ENCODE data around the gene AGFG2.
A peak's percentile ranks its signal among the peaks of the same experiment; 100 is the strongest.
"Not testable (repeated sequence)": the region's sequence is repeated elsewhere in the genome, so short reads cannot be mapped to it uniquely, and the experiment has no call there.

AGFG2 gene

DNA sequence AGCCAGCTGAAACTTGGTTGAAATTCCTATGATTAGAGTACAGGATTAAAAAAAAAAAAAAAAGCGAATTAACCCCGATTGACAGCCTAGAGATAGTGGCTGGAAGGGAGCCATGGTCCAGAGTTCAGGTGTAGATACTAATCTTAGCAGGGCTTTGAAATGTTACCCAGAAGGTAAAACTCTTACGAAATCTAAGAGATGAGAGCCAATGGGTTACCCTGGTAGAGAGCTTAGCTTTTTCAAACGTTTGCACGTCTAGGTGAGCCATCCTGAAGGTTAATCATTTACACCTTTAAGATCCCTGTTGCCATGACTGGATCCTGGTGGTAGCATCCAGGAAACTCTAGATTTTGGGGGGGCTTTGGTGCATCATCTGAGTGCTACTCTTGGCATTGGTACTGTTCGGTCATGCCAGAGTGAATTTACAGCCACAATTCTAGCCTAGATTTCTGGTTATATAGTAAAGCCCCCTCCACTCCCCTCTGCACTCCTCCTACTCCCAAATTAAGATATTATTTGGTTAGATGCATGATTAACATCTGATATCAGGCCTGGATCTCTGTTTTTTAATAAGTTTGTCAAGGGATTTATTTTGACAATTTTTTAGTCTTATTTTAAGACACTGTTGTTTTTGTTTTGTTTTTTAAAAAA, 1.2 kb downstream of the AGFG2 start:
- TF ChIP-seq, protein P1, sequence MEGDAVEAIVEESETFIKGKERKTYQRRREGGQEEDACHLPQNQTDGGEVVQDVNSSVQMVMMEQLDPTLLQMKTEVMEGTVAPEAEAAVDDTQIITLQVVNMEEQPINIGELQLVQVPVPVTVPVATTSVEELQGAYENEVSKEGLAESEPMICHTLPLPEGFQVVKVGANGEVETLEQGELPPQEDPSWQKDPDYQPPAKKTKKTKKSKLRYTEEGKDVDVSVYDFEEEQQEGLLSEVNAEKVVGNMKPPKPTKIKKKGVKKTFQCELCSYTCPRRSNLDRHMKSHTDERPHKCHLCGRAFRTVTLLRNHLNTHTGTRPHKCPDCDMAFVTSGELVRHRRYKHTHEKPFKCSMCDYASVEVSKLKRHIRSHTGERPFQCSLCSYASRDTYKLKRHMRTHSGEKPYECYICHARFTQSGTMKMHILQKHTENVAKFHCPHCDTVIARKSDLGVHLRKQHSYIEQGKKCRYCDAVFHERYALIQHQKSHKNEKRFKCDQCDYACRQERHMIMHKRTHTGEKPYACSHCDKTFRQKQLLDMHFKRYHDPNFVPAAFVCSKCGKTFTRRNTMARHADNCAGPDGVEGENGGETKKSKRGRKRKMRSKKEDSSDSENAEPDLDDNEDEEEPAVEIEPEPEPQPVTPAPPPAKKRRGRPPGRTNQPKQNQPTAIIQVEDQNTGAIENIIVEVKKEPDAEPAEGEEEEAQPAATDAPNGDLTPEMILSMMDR (IDR thresholded peaks at IDR 0.05; ENCODE audit: poor library complexity, severe bottlenecking) = no peak
- Histone ChIP-seq H3K27me3 (ENCODE audit: insufficient read depth, poor library complexity, severe bottlenecking) (no peaks in the 10 kb centered on the region), H3K4me3 (ENCODE audit: severe bottlenecking) (peak overlapping the region; percentile 82), H3K36me3 (ENCODE audit: low read depth) (no peaks in the 10 kb centered on the region), H3K27ac (ENCODE audit: poor library complexity, severe bottlenecking) (peak overlapping the region; percentile 22), H3K4me1 (ENCODE audit: insufficient read depth, poor library complexity, severe bottlenecking) (peaks cover 23% of the 10 kb centered on the region), H3K9me3 (ENCODE audit: severe bottlenecking) (no peaks in the 10 kb centered on the region)
- no peak for DNase-seq (ENCODE audit: low spot score)
- no peak for ATAC-seq (ENCODE audit: low read depth)

DNA sequence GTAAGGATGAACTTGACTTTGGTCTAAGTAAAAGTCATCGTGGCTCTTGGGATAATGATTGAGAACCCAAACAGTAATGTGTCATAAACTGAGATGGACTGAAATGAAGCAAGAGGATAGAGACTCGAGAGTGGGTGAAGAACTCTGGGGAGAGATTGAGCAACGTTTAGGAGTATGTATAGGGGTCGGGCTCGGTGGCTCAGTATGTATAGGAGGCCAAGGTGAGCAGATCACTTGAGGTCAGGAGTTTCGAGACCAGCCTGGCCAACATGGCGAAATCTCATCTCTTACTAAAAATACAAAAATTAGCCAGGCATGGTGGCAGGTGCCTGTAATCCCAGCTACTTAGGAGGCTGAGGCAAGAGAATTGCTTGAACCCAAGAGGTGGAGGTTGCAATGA, 2.3 kb downstream of the AGFG2 start:
- H3K9me3 ChIP-seq (ENCODE audit: severe bottlenecking); ATAC-seq (ENCODE audit: low read depth); H3K4me3 ChIP-seq (ENCODE audit: severe bottlenecking); H3K36me3 ChIP-seq (ENCODE audit: low read depth); DNase-seq (ENCODE audit: low spot score); H3K27me3 ChIP-seq (ENCODE audit: insufficient read depth, poor library complexity, severe bottlenecking); H3K27ac ChIP-seq (ENCODE audit: poor library complexity, severe bottlenecking): not testable (repeated sequence)
- H3K4me1 ChIP-seq (ENCODE audit: insufficient read depth, poor library complexity, severe bottlenecking) = peaks cover 32% of the 10 kb centered on the region

DNA sequence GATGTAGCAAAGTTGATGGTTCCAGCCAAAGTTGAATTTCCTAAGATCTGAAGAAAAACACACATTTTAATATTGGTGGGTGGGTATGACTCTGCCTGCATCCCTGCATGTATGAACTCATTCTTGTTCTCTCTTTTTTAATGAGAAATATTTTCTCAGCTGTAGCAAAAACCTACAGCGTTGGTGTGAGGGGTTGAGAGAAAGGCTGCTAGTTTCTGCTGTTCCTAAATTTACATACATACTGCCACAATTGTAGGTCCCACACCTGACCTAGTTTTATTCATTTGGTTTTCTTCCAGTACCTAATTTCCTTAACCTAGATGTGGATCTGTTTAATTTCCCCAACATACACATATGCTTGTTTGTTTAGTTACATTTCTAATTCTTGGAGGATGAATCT, 4.6 kb downstream of the AGFG2 start:
- no peak overlapping the region for H3K4me3 ChIP-seq (ENCODE audit: severe bottlenecking)
- H3K27me3 ChIP-seq (ENCODE audit: insufficient read depth, poor library complexity, severe bottlenecking) = no peaks in the 10 kb centered on the region
- peak overlapping the region; percentile 98 for H3K27ac ChIP-seq (ENCODE audit: poor library complexity, severe bottlenecking)
- TF ChIP-seq, protein P1 (IDR thresholded peaks at IDR 0.05; ENCODE audit: poor library complexity, severe bottlenecking) = no peak
- H3K4me1 ChIP-seq (ENCODE audit: insufficient read depth, poor library complexity, severe bottlenecking) = peaks cover 45% of the 10 kb centered on the region
- DNase-seq (ENCODE audit: low spot score) (no peak), ATAC-seq (ENCODE audit: low read depth) (no peak)
- H3K9me3 ChIP-seq (ENCODE audit: severe bottlenecking) = no peaks in the 10 kb centered on the region
- peaks cover 1% of the 10 kb centered on the region for H3K36me3 ChIP-seq (ENCODE audit: low read depth)

DNA sequence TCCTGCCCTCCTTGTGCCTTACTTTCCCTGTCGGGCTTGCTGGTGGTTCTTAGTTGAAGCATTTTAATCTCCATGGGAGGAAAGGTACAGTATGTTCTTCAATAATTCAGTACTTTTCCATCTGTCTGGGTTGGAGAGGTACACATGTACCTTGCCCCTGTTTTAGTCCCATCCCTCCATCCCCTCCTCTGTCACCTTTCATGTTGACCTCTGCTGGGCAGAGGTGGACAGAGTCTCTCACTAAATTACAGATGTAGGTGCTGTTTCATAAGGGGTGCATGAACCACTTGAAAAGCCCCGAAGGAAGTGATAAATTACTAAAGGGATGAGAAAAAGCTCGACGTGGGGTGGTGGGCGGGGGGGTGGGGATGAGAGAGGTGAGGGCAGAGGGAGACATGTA, 5.4 kb downstream of the AGFG2 start:
- ATAC-seq (ENCODE audit: low read depth) = no peak
- no peaks in the 10 kb centered on the region for H3K9me3 ChIP-seq (ENCODE audit: severe bottlenecking)
- TF ChIP-seq, protein P1 (IDR thresholded peaks at IDR 0.05; ENCODE audit: poor library complexity, severe bottlenecking) = no peak
- peaks cover 45% of the 10 kb centered on the region for H3K4me1 ChIP-seq (ENCODE audit: insufficient read depth, poor library complexity, severe bottlenecking)
- H3K4me3 ChIP-seq (ENCODE audit: severe bottlenecking) = no peak overlapping the region
- DNase-seq (ENCODE audit: low spot score) = no peak
- no peaks in the 10 kb centered on the region for H3K27me3 ChIP-seq (ENCODE audit: insufficient read depth, poor library complexity, severe bottlenecking)
- H3K36me3 ChIP-seq (ENCODE audit: low read depth) = peaks cover 9% of the 10 kb centered on the region
- H3K27ac ChIP-seq (ENCODE audit: poor library complexity, severe bottlenecking) = peak overlapping the region; percentile 98

DNA sequence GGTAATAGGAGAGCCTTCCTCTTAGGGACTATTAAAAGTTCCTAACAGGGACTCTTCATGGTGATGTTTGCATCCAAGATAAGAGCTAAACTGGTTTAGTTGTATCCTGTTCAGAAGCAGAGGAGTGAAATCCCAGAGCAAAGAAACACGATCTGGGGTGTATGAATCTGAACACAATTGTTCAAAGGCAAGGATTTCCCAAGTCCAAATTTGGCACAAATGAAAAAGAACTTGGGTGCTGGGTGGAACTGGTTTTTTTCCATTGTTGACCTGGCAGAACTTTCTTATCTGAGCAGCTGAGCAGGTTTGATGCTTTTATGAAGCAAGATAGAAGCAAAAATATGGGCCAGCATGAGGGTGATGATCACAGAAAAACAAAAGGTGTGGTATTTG, 6.0 kb downstream of the AGFG2 start:
- no peak; the same call in 2 of the 3 replicates for ATAC-seq (ENCODE audit: low read depth)
- Histone ChIP-seq H3K4me1 (ENCODE audit: insufficient read depth, poor library complexity, severe bottlenecking) (peaks cover 45% of the 10 kb centered on the region), H3K4me3 (ENCODE audit: severe bottlenecking) (no peak overlapping the region), H3K27me3 (ENCODE audit: insufficient read depth, poor library complexity, severe bottlenecking) (no peaks in the 10 kb centered on the region), H3K9me3 (ENCODE audit: severe bottlenecking) (no peaks in the 10 kb centered on the region), H3K36me3 (ENCODE audit: low read depth) (peaks cover 15% of the 10 kb centered on the region), H3K27ac (ENCODE audit: poor library complexity, severe bottlenecking) (peak overlapping the region; percentile 98)
- TF ChIP-seq, protein P1 (IDR thresholded peaks at IDR 0.05; ENCODE audit: poor library complexity, severe bottlenecking) = no peak
- no peak for DNase-seq (ENCODE audit: low spot score)
